ENCODE measurements around the gene R3HDML. TPM values are rescaled to one million over a fixed set of nuclear protein-coding genes. Genes with fewer than 3 reads are reported as not detected.

R3HDML gene
- polyA plus RNA-seq, 2 donors = not detected

DNA sequence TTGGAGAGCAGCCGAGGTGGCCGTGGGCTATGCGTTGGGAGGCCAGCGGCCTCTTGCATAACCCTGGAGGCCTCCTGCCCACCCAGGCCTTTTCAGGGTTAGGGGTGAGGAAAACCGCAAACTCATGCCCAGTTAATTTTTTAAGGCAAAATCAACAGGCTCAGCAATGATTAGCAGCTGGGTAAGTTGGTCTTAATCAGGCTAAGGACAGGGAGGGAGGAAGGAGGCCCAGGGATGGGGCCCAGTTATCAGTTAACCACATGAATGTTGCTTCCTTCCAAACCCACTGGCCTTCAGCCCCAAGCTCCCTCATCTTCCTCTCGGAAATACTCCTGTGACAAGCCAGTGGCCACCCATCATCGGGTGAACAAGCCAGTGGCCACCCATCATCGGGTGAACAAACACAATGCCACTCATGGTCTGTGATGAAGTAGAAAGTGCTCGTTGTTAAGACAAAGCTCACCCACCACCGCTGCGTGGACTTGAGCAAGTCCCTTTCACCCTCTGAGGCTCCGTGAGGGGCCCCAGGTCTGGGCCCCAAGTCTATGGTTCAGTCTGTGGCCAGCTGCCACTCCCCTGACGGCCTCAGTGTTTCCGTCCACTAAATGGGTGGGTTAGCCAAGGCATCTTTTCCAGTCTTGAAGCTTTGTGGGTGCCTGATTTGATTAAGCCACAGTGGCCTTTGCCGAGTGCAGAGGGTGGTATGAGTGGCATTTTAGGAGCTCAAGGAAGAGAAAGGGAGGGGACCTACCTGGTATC is 58.0 kb downstream of the R3HDML start:
- 73 to 74% methylated on average over 15 of the region's 15 CpGs for WGBS, 2 donors
- Histone ChIP-seq H3K9me3 (ENCODE audit: control insufficient read depth in 2 of 2, insufficient read depth in 1 of 2, low read depth in 1 of 2, low read length in 1 of 2) (no peaks in the 10 kb centered on the region), H3K4me1 (ENCODE audit: control insufficient read depth in 2 of 2, insufficient read depth in 2 of 2, low read length in 1 of 2) (no peaks in the 10 kb centered on the region), H3K27me3 (ENCODE audit: control insufficient read depth in 1 of 2, insufficient read depth in 2 of 2, low read length in 2 of 2) (no peaks in the 10 kb centered on the region), H3K4me3 (ENCODE audit: low read depth in 1 of 2, low read length in 2 of 2) (no peak overlapping the region), H3K27ac (ENCODE audit: low read depth in 2 of 2, low read length in 1 of 2) (no peak overlapping the region), H3K36me3 (ENCODE audit: control insufficient read depth in 2 of 2, insufficient read depth in 2 of 2, low read length in 1 of 2) (no peaks in the 10 kb centered on the region)

DNA sequence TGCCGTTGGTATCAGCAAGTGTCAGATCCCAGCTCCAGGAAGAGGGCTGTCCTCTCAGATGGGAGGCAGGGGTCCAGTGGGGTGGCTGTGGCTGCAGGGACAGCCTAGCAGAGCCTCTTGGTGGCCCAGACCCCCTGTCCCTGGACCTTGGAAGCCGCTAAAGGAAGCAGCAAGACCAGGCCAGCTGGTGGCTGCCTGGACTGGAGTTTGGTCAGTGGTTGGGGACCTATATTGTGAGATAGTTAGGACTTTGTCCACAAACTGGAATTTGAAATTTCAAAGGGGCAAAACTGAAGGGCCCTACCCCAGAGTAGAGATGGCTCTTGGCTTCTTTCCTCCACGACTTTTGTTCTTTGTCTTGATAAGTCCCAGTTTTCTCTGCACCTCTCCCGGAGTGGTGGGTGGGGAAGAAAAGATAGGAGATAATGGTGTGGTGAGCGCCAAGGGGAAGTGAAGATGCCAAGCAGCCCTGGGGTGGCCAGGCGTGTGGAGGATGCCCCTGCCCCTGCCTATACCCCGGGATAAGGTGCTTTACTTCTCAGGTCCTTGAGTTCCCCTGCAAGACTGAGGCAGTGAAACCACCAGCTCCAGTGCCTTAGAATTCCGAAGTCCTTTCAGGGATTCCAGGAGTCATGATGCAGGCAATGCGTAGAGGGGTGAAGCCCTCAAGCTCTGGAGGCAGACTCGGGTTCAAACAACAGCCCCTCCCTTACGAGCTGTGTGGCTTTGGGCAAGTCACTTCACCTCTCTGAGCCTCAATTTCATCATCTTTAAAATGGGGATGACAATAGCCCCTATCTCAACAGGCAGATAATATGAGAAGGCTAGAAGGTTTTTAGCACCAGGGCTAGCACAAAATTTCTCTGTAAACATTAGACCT is 58.9 kb downstream of the R3HDML start:
- Histone ChIP-seq H3K4me1 (ENCODE audit: control insufficient read depth in 2 of 2, insufficient read depth in 2 of 2, low read length in 1 of 2) (no peaks in the 10 kb centered on the region), H3K27me3 (ENCODE audit: control insufficient read depth in 1 of 2, insufficient read depth in 2 of 2, low read length in 2 of 2) (no peaks in the 10 kb centered on the region), H3K4me3 (ENCODE audit: low read depth in 1 of 2, low read length in 2 of 2) (no peak overlapping the region), H3K9me3 (ENCODE audit: control insufficient read depth in 2 of 2, insufficient read depth in 1 of 2, low read depth in 1 of 2, low read length in 1 of 2) (no peaks in the 10 kb centered on the region), H3K27ac (ENCODE audit: low read depth in 2 of 2, low read length in 1 of 2) (no peak overlapping the region), H3K36me3 (ENCODE audit: control insufficient read depth in 2 of 2, insufficient read depth in 2 of 2, low read length in 1 of 2) (no peaks in the 10 kb centered on the region)
- 64 to 65% methylated on average over 11 of the region's 11 CpGs for WGBS, 2 donors

DNA sequence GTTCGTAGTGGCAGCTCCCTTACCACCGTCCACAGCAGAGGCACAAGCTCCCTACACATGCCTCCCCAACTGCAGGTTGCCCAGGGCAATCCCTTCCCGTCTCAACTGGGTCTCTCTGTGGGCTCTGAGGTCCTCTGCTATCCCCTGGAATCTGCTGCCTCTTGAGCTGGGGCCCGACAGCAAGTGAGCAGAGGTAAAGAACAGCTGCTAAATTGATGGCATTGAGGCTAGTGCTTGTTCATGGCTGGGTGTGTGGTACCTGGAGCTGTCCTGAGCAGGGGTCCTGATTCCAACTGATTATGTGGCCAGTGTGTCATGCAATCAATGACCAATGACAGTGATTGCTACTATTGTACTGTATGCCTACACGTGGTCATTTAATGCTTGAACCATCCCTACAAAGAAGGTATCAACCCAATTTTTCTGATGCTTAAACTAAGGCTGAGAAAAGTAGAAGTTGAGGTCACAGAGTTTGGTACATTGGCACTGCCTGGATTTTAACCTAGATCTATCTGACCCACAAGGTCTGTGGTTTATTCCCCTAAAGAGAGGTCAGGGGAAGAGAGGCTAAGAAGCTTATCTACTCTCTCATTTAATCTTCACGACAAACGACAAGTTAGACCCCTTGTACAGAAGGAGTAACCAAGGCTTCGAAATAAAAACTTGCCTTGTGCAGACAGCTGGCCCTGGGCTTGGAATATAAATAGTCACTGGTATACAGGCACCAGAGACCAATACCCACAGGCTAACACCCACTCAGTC is 59.7 kb downstream of the R3HDML start:
- H3K27ac ChIP-seq (ENCODE audit: low read depth in 2 of 2, low read length in 1 of 2) = no peak overlapping the region
- no peaks in the 10 kb centered on the region for H3K27me3 ChIP-seq (ENCODE audit: control insufficient read depth in 1 of 2, insufficient read depth in 2 of 2, low read length in 2 of 2)
- WGBS, 2 donors = 50 to 59% methylated on average over 8 of the region's 8 CpGs
- no peak overlapping the region for H3K4me3 ChIP-seq (ENCODE audit: low read depth in 1 of 2, low read length in 2 of 2)
- H3K4me1 ChIP-seq (ENCODE audit: control insufficient read depth in 2 of 2, insufficient read depth in 2 of 2, low read length in 1 of 2) = no peaks in the 10 kb centered on the region
- no peaks in the 10 kb centered on the region for H3K9me3 ChIP-seq (ENCODE audit: control insufficient read depth in 2 of 2, insufficient read depth in 1 of 2, low read depth in 1 of 2, low read length in 1 of 2)
- H3K36me3 ChIP-seq (ENCODE audit: control insufficient read depth in 2 of 2, insufficient read depth in 2 of 2, low read length in 1 of 2) = no peaks in the 10 kb centered on the region

DNA sequence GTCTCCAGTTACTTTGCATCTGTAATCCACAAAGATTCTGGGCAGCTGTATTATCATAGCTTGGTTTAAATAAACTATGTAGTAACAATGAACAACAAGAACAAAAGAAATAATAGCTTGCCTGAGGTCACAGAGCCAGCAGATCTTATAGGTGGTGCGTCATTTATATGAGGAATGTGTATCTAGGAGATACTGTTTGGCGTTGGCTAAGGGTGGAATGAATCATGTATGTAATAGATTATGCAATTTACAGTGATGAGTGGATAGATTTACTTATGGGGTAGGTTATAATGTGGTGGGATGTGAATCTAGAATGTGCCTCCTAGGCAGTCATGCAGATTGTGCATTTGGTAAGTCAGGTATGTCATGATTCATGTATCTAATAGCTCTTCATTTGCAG is 61.5 kb downstream of the R3HDML start:
- H3K9me3 ChIP-seq (ENCODE audit: control insufficient read depth in 2 of 2, insufficient read depth in 1 of 2, low read depth in 1 of 2, low read length in 1 of 2) = no peaks in the 10 kb centered on the region
- no peaks in the 10 kb centered on the region for H3K27me3 ChIP-seq (ENCODE audit: control insufficient read depth in 1 of 2, insufficient read depth in 2 of 2, low read length in 2 of 2)
- no peak overlapping the region for H3K4me3 ChIP-seq (ENCODE audit: low read depth in 1 of 2, low read length in 2 of 2)
- 34 to 39% methylated on average over 2 of the region's 2 CpGs for WGBS, 2 donors
- no peaks in the 10 kb centered on the region for H3K4me1 ChIP-seq (ENCODE audit: control insufficient read depth in 2 of 2, insufficient read depth in 2 of 2, low read length in 1 of 2)
- H3K36me3 ChIP-seq (ENCODE audit: control insufficient read depth in 2 of 2, insufficient read depth in 2 of 2, low read length in 1 of 2) = no peaks in the 10 kb centered on the region
- H3K27ac ChIP-seq (ENCODE audit: low read depth in 2 of 2, low read length in 1 of 2) = no peak overlapping the region

DNA sequence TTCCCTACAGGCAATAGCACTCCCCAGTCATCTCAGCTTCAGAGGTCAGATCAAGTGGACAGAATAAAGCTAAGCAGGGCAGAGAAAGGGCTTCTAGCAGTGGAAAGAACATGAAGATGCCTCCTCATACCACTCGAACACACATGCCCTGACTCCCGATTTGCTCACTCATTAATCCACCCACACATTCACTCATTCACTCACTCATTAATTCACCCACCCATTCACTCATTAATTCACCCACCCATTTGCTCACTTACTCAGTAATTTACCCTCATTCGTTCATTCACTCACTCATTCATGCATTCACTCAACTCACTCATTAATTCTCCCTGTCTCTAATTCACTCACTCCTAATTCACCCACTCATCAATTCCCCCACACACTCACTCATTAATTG is 62.6 kb downstream of the R3HDML start:
- no peaks in the 10 kb centered on the region for H3K4me1 ChIP-seq (ENCODE audit: control insufficient read depth in 2 of 2, insufficient read depth in 2 of 2, low read length in 1 of 2)
- H3K4me3 ChIP-seq (ENCODE audit: low read depth in 1 of 2, low read length in 2 of 2) = no peak overlapping the region
- H3K9me3 ChIP-seq (ENCODE audit: control insufficient read depth in 2 of 2, insufficient read depth in 1 of 2, low read depth in 1 of 2, low read length in 1 of 2) = no peaks in the 10 kb centered on the region
- no peaks in the 10 kb centered on the region for H3K27me3 ChIP-seq (ENCODE audit: control insufficient read depth in 1 of 2, insufficient read depth in 2 of 2, low read length in 2 of 2)
- no peaks in the 10 kb centered on the region for H3K36me3 ChIP-seq (ENCODE audit: control insufficient read depth in 2 of 2, insufficient read depth in 2 of 2, low read length in 1 of 2)
- H3K27ac ChIP-seq (ENCODE audit: low read depth in 2 of 2, low read length in 1 of 2) = no peak overlapping the region
- 68 to 69% methylated on average over 3 of the region's 3 CpGs for WGBS, 2 donors

DNA sequence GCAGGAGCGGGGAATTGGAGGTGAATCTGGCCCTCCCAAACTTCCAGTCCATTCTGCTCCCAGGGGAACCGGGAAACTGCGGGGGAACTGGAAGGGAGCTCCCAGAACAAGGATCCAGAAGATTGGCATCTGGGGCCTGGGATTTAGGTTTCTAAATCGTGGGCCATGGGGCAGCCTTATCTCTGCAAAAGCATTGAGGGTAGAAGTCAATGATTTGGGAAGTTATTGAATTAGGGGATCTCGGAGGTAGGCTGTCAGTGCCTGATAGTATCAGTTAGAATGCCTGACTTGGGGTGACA is 63.8 kb downstream of the R3HDML start:
- Histone ChIP-seq H3K27ac (ENCODE audit: low read depth in 2 of 2, low read length in 1 of 2) (no peak overlapping the region), H3K4me1 (ENCODE audit: control insufficient read depth in 2 of 2, insufficient read depth in 2 of 2, low read length in 1 of 2) (no peaks in the 10 kb centered on the region), H3K9me3 (ENCODE audit: control insufficient read depth in 2 of 2, insufficient read depth in 1 of 2, low read depth in 1 of 2, low read length in 1 of 2) (peaks cover 0 to 2% of the 10 kb centered on the region in 2 donors), H3K36me3 (ENCODE audit: control insufficient read depth in 2 of 2, insufficient read depth in 2 of 2, low read length in 1 of 2) (no peaks in the 10 kb centered on the region), H3K4me3 (ENCODE audit: low read depth in 1 of 2, low read length in 2 of 2) (no peak overlapping the region), H3K27me3 (ENCODE audit: control insufficient read depth in 1 of 2, insufficient read depth in 2 of 2, low read length in 2 of 2) (no peaks in the 10 kb centered on the region)
- 73 to 75% methylated on average over 5 of the region's 5 CpGs for WGBS, 2 donors

Other genes starting within 250 kb of the R3HDML start
- gene JPH2, start 149.9 kb upstream of the R3HDML start, polyA plus RNA-seq = 1 to 10 TPM; 4.2 to 4.9 TPM
- gene OSER1, start 126.3 kb upstream of the R3HDML start, polyA plus RNA-seq = 10 to 100 TPM; 27.6 to 33.7 TPM
- not detected for gene GDAP1L1, start 89.7 kb upstream of the R3HDML start, polyA plus RNA-seq
- 1 to 10 TPM; 1.2 to 2.3 TPM for gene FITM2, start 25.8 kb upstream of the R3HDML start, polyA plus RNA-seq
- gene HNF4A, start 18.7 kb downstream of the R3HDML start, polyA plus RNA-seq = under 1 TPM; 0.02 TPM
- 1 to 10 TPM; 3.1 to 5.0 TPM for gene TTPAL, start 138.8 kb downstream of the R3HDML start, polyA plus RNA-seq
- gene SERINC3, start 185.0 kb downstream of the R3HDML start, polyA plus RNA-seq = 10 to 100 TPM; 25.5 to 35.1 TPM
- 10 to 100 TPM; 13.7 to 33.3 TPM for gene PKIG, start 245.5 kb downstream of the R3HDML start, polyA plus RNA-seq

Data from esophagus (tissue), 2 donors.